GM21717 (cell line): ENCODE results near the gene SLC26A8.
"Not testable (repeated sequence)": the region's sequence is repeated elsewhere in the genome, so short reads cannot be mapped to it uniquely, and the experiment has no call there.

Experiments used
- ATAC-seq: cut with Tn5 transposase; IDR thresholded peaks from one replicate; pipeline ENCODE4 v1.9.1; 2021; ENCODE audit warnings: mild to moderate bottlenecking, moderate library complexity; ENCODE audit not compliant: unreplicated experiment

The SLC26A8 gene

DNA sequence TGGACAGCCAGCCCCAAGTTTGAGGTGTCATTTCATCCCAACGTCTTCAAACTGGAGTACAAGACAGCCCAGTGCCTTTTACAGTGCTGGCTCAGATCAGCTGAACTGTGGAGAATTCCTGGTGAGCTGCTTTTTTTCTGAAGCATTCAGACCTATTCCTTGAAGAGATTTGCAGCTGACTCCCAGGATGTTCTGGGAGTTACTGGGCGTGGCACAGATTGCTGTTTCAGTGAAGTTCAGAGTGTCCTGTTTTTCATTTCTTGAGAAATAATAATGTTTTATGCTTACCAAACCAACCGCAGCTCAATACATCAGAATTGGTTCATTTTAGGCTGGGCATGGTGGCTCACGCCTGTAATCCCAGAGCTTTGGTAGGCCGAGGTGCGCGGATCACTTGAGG is 70.1 kb downstream of the SLC26A8 start:
- ATAC-seq = no peak

DNA sequence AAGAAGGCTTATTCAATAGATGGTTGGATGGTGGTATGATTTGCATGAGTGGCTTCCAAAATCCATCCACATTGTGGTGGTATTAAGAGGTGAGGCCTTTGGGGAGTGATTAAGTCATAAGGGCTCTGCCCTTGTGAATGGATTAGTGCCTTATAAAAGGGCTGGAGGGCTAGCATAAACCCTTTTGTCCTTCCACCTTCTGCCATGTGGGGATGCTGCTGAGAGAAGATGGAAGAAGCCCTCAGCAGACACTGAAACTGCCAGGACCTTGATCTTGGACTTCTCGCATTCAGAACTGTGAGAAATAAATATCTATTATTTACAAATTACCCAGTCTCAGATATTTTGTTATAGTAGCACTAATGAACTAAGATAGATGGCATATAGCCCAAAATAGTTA is 75.7 kb downstream of the SLC26A8 start:
- no peak for ATAC-seq

DNA sequence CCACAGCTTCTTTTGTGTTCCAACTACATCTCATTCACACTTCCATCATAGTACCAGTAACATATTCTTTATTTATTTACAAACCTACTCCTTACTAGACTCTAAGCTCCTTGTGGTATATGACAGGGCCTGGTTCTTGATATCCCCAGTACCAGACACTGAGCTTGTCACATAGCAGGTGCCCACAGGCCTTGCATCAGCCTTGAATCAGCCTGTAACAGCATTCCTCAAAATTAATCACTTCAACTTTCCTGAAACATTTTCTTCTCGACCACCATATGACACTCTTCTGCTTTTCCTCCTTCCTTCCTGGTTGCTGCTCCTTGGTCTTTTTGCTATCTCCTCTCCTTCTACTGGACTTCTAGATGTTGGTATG is 78.8 kb downstream of the SLC26A8 start:
- no peak for ATAC-seq

DNA sequence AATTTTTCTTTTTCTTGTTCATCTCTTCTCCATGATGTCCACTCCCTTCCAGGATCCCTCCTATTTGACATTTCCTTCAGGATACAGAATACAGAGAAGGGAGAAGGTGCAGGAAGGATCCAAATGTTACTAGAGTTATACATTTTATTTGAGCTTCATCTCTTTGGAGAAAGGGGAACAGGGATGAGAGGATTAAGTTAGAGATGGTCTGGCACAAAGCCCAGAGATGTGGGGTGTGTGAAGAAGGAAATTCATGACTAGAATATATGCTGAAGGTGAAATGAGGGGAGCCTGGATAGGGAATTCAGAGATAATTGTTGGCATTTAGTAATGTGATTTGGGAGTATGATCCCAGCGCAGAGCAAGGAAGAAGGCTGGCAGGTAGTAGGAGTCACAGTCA is 81.1 kb downstream of the SLC26A8 start:
- no peak for ATAC-seq

DNA sequence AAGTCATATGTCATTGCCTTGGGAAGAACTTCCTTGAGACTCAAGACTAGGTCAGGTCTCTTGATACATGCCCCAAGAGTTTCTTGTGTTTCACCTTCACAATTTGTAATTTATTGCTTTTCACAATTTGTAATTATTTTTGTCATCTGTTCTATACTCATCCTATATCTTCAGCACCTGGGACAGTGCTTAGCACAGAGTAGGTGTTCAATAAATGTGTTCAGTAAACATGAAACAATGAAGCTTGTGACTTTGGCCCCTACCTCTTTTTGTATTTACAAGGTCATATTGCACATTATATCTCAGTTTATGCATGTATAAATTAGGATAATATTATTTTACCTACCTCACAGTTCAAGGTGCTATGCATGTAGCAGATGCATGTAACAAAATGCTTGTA is 82.1 kb downstream of the SLC26A8 start:
- no peak for ATAC-seq

DNA sequence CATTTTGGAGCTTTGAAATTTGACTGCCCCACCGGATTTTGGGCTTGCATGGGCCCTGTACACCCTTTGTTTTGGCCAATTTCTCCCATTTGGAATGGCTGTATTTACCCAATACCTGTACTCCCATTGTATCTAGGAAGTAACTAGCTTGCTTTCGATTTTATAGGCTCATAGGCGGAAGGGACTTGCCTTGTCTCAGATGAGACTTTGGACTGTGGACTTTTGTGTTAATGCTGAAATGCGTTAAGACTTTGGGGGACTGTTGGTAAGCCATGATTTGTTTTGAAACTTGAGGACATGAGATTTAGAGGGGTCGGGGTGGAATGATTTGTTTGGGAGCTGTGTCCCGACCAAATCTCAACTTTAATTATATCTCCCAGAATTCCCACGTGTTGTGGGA is 83.3 kb downstream of the SLC26A8 start:
- ATAC-seq = not testable (repeated sequence)

DNA sequence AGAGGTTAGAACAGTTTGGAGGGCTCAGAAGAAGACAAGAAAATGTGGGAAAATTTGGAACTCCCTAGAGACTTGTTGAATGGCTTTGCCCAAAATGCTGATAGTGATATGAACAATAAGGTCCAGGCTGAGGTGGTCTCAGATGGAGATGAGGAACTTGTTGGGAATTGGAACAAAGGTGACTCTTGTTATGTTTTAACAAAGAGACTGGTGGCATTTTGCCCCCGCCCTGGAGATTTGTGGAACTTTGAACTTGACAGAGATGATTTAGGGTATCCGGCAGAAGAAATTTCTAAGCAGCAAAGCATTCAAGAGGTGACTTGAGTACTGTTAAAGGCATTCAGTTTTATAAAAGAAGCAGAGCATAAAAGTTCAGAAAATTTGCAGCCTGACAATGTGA is 84.4 kb downstream of the SLC26A8 start:
- ATAC-seq = not testable (repeated sequence)

DNA sequence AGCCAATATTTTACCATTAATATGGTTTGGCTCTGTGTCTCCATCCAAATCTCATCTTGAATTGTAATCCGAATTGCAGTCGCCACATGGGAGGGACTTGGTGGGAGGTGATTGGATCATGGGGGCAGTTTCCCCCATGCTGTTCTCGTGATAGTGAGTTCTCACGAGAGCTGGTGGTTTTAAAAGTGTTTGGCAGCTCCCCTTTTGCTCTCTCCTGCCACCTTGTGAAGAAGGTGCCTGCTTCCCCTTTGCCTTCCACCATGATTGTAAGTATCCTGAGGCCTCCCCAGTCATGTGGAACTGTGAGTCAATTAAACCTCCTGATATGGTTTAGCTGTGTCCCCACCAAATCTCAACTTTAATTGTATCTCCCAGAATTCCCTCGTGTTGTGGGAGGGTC is 85.2 kb downstream of the SLC26A8 start:
- not testable (repeated sequence) for ATAC-seq

DNA sequence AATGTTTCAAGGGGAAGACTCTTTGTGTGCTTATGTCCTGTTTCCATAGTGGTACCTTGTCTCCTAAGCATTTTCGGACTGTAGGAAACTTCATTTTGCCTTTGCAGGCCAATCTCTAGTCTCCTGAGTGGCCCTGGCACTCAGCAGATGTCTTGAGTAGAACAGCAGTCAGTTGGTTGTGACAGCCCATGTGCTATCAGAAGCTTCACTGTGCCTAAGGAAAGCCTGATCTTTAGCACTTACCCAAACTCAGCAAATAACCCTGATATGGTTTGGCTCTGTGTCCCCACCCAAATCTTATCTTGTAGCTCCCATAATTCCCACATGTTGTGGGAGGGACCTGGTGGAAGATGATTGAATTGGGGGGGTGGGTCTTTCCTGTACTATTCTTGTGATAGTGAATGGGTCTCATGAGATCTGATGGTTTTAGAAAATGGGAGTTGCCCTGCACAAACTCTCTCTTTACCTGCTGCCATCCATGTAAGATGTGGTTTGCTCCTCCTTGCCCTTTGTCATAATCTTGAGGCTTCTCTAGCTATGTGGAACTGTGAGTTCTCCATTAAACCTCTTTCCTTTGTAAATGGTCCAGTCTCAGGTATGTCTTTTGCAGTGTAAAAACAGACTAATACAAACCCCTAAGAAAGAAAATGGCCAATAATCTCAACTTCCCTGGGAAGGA is 87.6 kb downstream of the SLC26A8 start:
- ATAC-seq = no peak

DNA sequence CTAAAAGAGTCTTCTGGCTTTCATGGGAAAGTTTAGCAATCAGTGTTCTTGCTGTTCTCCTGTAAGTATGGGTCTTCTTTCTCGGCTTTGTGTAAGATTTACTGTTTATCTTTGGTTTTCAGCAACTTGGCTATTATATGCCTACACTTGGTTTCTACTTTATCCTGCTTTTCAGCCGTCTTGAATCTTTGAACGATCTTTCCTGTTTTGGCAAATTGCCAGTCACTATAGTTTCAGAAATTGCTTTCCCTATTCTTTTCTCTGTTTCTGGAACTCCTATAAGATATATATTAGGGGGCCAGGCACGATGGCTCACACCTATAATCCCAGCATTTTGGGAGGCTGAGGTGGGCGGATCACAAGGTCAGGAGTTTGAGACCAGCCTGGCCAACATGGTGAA is 89.0 kb downstream of the SLC26A8 start:
- no peak for ATAC-seq

DNA sequence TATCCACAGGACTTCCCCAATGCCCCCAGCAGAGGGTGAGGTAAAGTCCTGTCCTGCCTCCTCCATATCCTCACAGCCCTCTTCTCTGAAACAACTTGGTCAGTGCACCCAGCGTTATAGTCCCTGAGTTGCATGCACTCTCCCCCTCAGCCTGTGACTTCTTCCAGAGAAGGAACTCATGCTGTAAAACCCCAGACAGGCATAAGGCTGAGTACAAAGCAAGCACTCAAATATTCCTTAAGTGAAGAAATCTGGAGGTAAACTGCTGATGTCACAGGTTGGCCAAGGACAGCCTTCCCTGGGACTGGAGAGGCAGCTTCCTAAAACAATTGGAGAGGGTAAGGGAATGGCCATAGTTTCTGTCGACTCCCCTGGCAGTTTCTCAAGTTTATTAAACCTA is 90.6 kb downstream of the SLC26A8 start:
- no peak for ATAC-seq

DNA sequence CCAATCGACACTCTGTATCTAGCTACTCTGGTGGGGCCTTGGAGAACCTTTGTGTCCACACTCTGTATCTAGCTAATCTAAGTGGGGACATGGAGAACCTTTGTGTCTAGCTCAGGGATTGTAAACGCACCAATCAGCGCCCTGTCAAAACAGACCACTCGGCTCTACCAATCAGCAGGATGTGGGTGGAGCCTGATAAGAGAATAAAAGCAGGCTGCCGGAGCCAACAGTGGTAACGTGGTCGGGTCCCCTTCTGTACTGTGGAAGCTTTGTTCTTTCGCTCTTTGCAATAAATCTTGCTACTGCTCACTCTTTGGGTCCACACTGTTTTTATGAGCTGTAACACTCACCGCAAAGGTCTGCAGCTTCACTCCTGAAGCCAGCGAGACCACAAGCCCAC is 92.6 kb downstream of the SLC26A8 start:
- ATAC-seq = not testable (repeated sequence)

DNA sequence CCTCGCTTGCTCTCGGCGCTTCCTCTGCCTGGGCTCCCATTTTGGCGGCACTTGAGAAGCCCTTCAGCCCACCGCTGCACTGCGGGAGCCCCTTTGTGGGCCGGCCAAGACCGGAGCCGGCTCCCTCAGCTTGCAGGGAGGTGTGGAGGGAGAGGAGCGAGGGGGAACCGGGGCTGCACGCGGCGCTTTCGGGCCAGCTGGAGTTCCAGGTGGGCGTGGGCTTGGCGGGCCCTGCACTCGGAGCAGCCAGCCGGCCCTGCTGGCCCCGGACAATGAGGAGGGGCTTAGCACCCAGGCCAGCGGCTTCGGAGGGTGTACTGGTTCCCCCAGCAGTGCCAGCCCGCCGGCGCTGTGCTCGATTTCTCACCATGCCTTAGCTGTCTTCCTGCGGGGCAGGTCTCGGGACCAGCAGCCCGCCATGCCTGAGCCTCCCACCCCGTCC is 93.3 kb downstream of the SLC26A8 start:
- no peak for ATAC-seq

DNA sequence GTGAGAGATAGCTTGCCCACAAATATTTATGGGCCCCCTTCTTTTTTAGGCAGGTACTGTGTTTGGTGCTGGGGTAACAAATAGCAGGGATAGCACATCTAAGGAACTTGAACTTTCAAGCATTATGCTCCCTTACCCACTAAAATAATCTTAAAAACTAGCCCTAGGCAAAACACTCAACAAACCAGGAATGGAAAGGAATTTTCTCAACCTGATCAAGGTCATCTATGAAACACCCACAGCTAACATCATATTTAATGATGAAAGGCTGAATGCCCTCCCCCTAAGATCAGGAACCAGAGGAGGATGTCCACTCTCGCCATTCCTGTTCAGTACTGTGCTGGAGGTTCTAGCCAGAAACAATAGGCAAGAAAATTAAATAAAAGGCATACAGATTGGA is 94.8 kb downstream of the SLC26A8 start:
- no peak for ATAC-seq

DNA sequence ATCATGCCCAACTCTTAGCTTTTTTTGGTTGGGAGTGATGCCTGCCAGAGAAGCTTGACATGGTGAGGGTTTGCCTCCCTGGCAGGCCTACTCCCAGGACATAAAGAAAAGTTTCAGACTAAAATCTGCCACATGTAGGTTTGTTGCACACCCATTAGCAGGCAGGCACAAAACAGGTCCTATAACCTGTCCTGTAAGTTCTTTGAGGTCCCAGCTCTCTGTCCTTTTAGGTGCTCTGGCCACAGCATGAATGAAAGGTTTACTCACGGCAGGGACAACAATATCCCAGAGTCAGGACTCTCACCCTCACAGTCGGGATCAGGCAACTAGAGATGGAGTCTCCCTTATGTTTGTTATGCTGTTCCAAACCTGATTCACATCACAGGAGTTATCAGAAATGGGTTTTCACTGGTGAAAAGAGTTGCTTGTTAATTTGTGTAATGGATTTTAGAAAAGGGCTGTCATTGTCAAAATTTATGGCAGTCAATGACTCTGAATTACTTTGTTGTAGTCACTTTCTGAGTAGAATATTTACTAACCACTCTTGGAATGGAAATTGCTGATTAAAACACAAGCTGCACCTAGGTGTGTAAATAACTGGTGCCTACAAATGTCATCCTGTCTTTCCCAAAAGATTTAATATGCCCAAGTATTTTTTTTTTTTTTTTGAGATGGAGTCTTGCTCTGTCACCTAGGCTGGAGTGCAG is 97.8 kb downstream of the SLC26A8 start:
- ATAC-seq = no peak

DNA sequence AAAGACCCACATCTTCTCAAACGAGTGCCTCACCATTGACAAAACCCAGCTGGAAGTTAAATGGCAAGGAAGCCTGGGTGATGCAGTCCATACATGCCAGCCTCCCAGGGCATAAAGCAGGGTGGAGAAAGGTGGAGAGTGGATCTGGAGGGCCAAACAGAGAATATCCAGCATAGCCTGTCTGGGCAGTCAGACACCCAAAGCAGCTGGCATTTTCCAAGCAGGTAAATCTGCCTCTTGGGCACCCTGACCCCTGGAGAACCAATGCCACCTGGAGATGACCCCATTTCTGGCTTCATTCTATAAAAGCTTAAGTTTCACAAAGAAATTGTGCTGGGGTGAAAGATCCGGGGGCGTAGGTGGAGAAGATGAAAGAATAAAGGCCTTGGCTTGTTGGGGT is 98.5 kb downstream of the SLC26A8 start:
- ATAC-seq = no peak

DNA sequence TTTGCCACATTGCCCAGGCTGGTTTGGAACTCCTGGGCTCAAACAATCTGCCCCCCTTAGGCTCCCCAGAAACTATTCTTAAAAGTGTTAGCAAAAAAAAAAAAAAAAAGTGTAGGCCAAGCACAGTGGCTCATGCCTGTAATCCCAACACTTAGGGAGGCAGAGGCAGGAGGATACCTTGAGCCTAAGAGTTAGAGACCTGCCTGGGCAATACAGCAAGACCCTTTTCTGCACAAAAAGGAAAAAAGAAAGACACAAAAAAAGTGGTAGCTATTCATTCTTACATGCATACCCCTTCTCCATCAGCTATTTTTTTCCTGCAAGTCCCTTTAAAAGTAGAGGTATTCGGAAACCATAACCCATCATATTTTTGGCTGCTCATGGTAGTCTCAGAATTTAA is 100.3 kb downstream of the SLC26A8 start:
- ATAC-seq = no peak

DNA sequence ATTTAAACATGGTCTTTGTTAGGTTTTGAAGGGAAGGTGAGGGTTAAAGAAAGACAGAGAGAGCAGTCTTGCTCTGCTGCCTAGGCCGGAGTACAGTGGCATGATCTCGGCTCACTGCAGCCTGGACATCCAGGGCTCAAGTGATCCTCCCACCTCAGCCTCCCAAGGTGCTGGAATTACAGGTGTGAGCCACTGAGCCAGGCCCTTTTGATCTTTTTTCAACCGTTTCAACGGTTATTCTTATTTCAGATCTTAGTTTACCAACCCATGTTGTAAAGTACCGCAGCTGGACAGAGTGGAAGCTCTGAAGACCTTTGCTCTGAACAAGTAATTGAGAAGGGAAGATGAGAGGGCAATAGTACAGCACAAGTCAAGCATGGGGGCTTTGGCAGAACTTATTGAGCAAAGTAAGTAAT is 102.3 kb downstream of the SLC26A8 start:
- ATAC-seq = no peak

DNA sequence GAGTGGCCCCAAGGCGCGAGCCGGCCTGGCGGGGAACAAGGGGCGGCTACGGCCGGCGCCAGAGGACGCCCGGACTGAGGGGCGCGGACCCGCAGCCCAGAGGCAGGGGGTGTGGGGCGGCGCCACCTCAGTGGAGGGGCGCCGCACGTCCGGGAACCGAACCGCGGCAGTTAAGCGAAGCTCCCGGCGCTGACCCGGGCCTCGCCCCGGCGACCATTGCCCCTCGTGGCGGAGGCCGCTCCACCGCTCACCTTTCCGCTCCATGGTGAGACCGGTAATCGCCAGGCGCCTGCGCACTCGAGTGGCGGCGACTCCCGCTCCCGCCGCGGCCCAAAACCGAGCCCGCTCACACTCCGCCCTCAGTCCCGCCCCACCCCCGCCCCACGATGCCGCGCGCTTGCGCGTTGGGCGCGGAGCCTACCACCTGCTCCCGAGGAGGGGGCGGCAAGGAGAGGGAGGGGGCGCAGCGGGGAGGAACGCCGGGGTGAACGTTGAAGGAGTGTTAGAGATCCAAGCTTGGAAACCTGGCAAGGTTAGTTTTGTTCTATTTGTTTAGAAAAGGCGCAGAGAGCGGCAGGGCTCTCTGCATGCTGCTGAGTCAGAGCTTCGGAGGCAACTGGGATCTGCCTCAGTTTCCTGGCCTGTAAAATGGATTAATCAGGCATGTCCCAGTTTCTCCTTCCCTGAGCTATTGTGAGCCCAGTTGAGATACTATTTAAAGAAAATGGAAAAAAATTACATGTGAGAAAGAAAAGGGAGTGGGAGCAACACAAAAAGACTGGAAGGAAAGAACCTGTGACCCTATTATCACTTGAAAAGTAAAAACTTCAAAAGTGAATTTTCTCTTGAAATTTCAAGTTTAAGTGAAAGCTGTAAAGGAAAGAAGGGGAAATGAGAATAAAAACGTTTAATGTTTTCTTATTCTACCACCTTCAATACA is 103.4 kb downstream of the SLC26A8 start, which contains the start of gene SRPK1:
TSS of gene SRPK1 (minus strand) at position 306 of the 940 bp plus-strand sequence. CDS start at position 264, 42 bp downstream.
- ATAC-seq = peak; percentile 67

DNA sequence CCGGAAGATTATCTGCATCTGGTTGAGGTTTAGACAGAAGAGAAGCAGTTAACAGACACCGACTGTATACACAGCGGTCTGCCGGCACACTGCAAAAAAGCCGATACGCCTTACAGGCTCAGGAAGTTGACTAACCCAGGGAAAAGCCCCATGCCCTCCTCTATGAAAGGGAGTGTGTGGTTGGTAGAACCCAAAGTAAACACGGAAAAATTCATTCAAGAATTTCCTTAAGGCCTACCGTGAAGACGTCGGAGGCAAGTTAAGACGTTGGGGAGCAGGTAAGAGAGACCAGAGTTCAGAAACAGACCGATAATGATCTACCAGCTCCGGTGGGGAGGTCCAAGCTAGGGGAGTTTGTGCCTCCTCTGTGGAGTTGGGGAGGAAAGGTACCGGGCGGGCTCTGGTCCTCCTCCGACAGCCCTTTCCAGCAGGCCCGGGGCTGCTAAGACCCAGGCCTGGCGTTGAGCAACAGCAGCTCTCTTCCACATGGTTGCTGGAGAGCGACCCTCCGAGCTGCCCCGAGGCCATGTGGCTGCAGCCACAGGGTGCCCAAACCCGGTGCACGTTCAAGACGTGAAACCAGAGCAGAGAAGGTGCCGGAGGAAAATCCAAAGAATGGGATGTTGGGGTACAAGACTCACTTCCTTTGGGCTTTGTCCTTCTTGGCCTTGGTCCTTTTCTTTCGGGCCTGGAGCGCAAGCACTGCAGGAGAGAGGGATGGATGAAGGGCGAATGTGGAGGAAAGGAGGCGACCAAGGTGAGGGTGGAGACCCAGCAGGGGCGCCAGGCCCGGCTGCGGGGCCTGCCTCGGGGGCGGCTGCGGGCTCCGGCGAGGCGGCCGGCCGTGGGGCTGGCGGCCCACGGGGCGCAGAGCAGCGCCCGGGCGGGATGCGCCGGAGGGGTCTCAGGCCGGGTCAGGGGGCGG is 104.4 kb downstream of the SLC26A8 start:
- ATAC-seq = peak; percentile 42
